Measurements from ENCODE around the gene CYSRT1.
"Not testable (repeated sequence)": the region's sequence is repeated elsewhere in the genome, so short reads cannot be mapped to it uniquely, and the experiment has no call there.

Gene CYSRT1

GRCh38 chr9:137247916-137248175 lies 22.9 kb downstream of the CYSRT1 start:
- no peak for DNase-seq (ENCODE audit: extremely low read depth in 1 of 2, low read depth in 1 of 2)

- DNase-seq (ENCODE audit: extremely low read depth in 1 of 2, low read depth in 1 of 2), result no peak
Observed at GRCh38 chr9:137250329-137251193, 25.6 kb downstream of the CYSRT1 start.

GRCh38 chr9:137251194-137251461 lies 26.2 kb downstream of the CYSRT1 start, which contains the start of gene STPG3:
TSS of gene STPG3 (plus strand) at chr9:137251286. CDS start at chr9:137251287, 1 bp downstream.
- DNase-seq (ENCODE audit: extremely low read depth in 1 of 2, low read depth in 1 of 2), result no peak

DNA sequence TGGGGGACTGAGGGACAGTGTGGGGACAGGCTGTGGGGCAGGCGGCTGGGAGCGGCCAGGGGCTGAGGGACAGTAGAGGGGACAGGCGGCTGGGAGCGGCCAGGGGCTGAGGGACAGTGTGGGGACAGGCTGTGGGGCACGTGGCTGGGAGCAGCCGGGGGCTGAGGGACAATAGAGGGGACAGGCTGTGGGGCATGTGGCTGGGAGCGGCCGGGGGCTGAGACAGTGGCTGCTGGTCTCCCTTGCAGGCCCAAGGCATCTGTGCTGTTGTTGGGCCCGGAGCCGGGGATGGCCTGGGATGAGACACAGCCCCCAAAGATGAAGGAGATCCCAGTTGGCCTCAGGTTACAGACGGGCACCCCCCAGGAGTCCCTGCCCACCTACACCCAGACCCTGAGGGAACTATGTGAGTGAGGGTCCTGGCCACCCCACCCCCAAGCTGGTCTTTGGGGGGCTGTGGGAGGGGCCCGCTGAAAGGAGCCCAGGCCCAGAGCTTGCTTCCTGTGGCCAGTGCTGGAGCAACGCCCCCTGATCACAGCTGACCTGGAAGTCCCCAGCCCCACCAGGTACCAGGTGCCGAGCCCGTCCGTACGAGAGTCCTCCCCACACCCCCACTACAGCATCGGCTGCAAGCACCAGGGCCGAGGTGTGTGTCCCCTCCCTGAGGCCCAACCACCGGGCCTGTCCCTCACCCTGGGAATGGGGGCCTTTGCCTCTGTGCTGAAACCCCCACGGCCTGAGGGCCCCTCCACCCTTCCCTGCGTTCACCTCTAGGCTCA lies 26.7 kb downstream of the CYSRT1 start:
- no peak for DNase-seq (ENCODE audit: extremely low read depth in 1 of 2, low read depth in 1 of 2)

GRCh38 chr9:137252555-137253506 lies 27.9 kb downstream of the CYSRT1 start:
- no peak for DNase-seq (ENCODE audit: extremely low read depth in 1 of 2, low read depth in 1 of 2)

DNA sequence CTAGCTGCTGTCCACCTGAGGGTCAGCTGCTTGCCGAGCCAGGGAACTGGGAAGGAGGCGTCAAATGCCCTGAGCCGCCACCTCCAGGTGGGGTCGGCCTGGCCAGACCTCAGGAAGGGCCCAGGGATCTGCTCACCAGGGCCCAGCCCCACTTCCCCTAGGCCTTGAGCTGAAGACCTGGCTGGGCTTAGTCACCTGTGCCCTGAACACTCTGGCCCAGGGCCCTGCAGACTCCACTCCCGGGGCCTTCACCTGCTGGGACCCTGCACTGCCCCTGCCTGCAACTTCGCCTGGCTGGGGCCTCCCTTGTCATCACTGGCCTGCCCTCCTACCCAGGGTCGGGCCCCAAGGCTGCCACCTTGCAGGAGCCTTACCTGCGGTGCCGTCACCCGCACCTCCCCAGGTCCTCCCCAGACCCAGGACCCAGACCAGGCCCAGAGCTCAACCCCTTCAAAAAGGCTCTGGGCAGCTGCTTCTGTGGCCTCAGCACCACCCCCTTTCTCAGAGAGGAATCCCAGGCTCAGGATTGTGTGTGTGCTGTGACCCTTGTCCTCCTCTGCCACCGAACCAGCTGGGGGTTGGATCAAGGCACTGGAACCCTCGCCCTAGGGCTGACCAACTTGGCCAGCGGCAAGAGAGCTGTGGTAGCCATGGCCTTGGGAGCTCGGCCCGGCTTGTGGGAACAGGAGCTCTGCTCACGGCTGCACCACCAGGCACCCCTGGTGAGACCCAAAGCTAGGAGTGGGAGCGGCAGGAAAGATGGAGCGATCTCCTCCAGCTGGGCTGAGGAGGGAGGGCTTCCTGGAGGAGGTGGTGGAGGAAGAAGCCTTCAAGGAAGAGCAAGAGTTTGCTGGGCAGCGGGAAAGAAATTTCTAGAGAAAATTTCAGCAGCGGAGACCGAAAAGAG lies 29.0 kb downstream of the CYSRT1 start:
- DNase-seq (ENCODE audit: extremely low read depth in 1 of 2, low read depth in 1 of 2), result no peak

DNA sequence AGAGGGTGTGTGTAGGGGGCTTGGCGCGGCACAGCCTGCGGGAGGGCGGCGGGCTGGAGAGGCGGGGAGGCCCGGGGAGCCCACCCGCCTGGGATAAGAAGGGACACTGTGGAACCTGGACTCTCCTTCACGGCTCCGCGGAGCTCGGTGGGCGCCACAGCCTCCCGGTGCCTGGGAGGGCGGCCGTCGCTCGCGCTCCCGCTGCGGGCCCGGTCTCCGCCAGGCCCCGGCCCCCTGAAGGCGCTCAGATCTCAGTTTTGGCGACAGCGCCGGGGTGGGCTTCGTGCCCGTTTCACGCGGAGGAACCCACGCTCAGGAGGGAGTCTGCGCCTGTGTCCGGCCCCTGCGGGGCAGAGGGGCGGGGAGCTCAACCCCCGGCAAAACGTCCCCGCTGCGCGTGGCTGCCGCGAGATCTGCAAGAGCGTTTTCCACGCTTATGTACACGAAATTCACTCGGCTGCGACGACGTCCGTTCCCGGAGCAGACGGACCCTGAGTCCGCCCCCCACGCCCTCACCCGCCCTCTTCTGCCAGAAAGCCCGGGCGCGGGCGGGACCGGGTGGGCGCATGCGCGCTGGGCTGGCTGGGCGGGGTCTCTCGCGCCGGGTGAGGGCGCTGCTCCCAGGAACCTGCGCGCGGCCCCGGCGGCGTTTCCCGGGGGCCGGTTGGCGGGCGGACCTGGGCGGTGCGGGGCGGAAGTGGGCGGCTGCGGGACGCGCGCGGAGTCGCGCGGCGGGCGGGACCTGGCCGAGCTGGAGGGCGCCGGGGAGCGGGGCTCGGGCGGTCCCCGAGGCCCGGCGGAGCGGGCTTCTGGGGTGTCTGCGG lies 29.9 kb downstream of the CYSRT1 start, which contains the start of gene NELFB:
Gene NELFB (plus strand): TSS at position 704 of the 824 bp plus-strand sequence.
- peak; percentile 80 to 99 for DNase-seq (ENCODE audit: extremely low read depth in 1 of 2, low read depth in 1 of 2)

DNA sequence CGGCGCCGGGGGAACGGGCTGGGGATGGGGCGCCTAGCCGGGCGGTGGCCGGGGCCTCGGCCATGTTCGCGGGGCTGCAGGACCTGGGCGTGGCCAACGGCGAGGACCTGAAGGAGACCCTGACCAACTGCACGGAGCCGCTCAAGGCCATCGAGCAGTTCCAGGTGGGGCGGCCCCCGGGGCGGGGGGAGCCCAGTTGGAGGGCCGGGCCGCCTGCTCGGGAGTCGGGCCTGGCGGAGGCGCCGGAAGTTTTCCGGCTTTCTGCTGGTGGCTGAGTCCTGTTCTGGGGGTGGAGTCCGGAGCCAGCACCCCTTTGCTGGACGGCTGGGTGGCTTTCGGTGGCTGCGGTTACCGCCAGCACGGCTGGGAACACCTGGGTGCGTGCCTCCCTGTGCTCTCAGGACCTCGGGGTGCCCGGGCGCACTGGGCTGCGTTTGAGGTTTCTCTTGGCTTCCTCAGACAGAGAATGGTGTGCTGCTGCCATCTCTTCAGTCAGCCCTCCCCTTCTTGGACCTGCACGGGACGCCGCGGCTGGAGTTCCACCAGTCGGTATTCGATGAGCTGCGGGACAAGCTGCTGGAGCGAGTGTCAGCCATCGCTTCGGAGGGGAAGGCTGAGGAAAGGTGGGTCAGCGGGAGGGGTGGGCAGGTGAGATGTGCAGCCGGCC lies 30.6 kb downstream of the CYSRT1 start:
- no peak for DNase-seq (ENCODE audit: extremely low read depth in 1 of 2, low read depth in 1 of 2)

DNA sequence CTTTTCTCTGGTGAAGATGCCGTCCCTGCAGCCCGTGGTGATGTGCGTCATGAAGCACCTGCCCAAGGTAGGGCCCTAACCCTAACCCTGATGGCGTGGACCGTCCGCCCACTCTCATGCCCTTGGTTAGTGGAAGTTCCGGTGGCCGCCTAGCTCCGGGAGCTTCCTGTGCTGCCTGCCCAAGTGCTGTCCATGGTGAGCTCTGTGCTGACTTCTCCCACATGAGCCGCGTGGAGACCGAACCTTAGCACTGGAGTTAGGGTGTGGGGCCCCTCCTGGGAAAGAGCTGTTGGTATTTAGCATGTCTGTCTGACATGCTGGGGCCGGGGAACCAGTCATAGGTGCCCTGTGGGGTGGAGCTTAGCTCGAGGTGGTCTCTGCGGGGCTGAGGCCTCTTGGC lies 31.4 kb downstream of the CYSRT1 start:
- DNase-seq (ENCODE audit: extremely low read depth in 1 of 2, low read depth in 1 of 2), result no peak

DNA sequence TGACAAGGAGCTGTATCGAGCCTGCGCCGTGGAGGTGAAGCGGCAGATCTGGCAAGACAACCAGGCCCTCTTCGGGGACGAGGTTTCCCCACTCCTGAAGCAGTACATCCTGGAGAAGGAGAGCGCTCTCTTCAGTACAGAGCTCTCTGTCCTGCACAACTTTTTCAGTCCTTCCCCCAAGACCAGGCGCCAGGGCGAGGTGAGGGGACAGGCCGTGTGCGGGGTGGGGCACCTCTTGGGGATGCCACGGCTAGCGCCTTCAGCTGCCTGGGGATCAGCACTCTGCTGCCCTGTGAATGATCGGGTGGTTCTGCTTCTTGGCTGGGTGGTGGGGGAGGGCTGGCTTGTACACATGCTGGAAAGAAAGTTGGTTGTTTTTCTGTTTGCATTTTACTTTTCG lies 31.9 kb downstream of the CYSRT1 start:
- DNase-seq (ENCODE audit: extremely low read depth in 1 of 2, low read depth in 1 of 2), result no peak

DNA sequence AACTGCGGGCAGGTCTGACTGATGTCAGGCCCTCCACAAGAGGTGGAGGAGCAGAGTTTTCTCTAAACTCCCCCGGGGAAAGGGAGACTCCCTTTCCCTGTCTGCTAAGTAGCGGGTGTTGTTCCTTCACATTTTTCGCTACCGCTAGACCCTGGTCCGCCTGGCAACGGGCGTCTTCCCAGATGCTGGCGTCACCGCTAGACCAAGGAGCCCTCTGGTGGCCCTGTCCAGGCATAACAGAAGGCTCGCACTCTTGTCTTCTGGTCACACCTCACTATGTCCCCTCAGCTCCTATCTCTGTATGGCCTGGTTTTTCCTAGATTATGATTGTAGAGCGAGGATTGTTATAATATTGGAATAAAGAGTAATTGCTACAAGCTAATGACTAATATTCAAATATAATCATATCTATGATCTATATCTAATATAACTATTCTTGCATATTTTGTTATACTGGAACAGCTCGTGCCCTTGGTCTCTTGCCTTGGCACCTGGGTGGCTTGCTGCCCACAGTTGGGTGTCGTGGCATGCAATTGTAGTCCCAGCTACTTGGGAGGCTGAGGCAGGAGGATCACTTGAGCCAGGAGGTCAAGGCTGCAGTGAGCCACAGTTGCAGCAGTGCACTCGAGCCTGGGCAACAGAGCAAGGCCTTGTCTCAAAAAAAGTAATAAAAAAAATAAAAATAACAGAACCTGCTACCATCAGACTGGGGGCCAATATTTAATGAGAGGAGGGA lies 37.4 kb downstream of the CYSRT1 start:
- not testable (repeated sequence) for DNase-seq (ENCODE audit: extremely low read depth in 1 of 2, low read depth in 1 of 2)

- DNase-seq (ENCODE audit: extremely low read depth in 1 of 2, low read depth in 1 of 2), result no peak
Observed at GRCh38 chr9:137262909-137263285, 37.9 kb downstream of the CYSRT1 start.

DNA sequence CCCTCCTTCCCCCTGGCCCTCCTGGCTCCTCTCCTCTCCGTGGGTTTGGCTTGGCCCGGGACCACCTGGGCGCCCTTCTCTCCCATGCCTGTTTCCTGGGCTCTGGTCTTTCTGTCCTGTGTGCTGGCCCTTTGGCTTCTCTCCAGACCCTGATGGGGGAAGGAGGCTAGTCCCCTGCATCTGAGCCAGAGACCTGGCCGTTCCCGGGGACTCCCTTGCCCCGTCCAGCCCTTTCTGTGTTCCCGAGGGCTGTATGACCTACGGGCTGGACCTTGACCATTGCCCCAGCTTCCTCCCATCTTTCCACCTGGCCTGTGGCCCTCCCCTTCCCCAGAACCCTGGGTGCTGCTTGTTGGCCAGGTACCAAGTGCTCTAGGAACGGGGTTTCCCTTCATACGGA lies 38.5 kb downstream of the CYSRT1 start:
- DNase-seq (ENCODE audit: extremely low read depth in 1 of 2, low read depth in 1 of 2), result no peak

DNA sequence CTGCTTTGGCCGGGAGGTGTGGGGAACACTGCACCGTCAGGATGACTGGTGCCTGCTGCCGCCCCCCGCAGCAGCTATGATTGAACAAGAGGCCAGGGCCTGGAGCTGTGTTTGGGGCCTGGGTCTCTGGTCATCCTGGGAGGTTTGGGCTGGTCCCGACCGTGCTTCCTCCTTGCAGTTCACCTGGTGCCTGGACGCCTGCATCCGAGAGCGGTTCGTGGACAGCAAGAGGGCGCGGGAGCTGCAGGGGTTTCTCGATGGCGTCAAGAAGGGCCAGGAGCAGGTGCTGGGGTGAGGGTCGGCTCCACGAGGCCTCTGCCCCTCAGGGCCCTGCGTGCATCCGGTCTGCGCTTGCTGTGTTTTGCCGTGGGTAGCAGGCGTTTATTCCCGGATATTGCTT lies 39.1 kb downstream of the CYSRT1 start:
- no peak for DNase-seq (ENCODE audit: extremely low read depth in 1 of 2, low read depth in 1 of 2)

DNA sequence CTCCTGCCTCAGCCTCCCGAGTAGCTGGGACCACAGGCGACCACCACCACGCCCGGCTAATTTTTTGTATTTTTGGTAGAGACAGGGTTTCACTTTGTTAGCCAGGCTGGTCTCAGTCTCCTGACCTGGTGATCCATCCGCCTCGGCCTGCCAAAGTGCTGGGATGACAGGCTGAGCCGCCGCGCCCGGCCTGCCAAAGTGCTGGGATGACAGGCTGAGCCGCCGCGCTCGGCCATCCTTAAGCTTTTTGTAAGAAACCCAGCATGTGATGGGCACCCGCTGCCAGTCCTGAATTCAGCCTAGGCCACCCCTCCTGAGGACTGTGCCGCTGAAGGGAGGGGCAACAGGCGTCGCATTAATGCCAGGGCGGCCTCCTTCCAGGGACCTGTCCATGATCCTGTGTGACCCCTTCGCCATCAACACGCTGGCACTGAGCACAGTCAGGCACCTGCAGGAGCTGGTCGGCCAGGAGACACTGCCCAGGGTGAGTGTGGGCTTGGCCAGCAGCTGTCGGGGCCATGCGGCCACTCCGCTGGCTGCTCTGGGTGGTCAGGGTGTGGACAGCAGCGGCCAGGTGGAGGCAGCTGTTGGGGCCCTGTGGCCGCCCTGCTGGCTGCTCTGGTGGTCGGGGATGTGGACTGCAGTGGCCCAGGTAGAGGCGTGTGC lies 40.7 kb downstream of the CYSRT1 start:
- no peak for DNase-seq (ENCODE audit: extremely low read depth in 1 of 2, low read depth in 1 of 2)

DNA sequence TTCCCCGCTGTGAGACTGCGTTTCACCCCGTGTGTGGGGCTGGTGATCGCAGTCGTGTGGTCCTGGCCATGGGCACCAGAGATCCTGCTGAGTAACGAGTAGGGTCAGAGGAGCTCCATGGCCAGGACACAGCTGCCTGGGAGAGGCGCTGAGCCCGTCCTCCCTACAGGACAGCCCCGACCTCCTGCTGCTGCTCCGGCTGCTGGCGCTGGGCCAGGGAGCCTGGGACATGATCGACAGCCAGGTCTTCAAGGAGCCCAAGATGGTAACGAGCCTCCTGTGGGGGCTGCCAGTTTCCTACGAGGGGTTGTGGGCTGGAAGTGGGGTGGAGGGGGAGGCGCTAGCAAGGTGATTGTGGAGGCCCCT lies 41.2 kb downstream of the CYSRT1 start:
- no peak for DNase-seq (ENCODE audit: extremely low read depth in 1 of 2, low read depth in 1 of 2)

- no peak for DNase-seq (ENCODE audit: extremely low read depth in 1 of 2, low read depth in 1 of 2)
Observed at GRCh38 chr9:137266585-137267453, 41.8 kb downstream of the CYSRT1 start.
